NCI-H748 treated with DMSO at 0.1 percent for 48 hours (cell line): ENCODE results near the gene USP17L15.
"Not testable (repeated sequence)": the region's sequence is repeated elsewhere in the genome, so short reads cannot be mapped to it uniquely, and the experiment has no call there.

Experiments
- DNase-seq: peaks from one replicate; lab custom pipeline; 2025; lab: John Stamatoyannopoulos, UW

Gene USP17L15

DNA sequence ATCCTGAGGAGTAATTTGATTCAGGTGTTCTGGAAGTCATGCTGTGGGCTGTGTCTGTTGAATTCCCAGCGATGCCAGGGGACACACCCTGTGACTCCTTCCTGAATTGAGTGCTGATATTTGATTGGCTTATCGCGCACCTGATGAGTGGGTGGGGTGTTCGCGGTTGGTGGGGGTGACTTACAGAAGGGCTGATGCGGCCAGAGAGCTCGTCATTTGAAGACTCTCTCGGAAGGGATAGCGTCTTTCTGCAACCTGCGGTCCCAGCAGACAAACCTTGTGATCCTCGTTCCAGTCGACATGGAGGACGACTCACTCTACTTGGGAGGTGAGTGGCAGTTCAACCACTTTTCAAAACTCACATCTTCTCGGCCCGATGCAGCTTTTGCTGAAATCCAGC is at the start of gene USP17L15:
Gene USP17L15 (plus strand): TSS at position 301 of the 400 bp plus-strand sequence. CDS start 0 bp downstream, at position 301.
- not testable (repeated sequence) for DNase-seq

DNA sequence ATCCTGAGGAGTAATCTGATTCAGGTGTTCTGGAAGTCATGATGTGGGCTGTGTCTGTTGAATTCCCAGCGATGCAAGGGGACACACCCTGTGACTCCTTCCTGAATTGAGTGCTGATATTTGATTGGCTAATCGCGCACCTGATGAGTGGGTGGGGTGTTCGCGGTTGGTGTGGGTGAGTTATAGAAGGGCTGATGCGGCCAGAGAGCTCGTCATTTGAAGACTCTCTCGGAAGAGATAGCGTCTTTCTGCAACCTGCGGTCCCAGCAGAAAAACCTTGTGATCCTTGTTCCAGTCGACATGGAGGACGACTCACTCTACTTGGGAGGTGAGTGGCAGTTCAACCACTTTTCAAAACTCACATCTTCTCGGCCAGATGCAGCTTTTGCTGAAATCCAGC is 23.8 kb upstream of the USP17L15 start, which contains the start of gene USP17L10:
Gene USP17L10 (plus strand): TSS at position 301 of the 400 bp plus-strand sequence. CDS start 0 bp downstream, at position 301.
- DNase-seq: not testable (repeated sequence)

DNA sequence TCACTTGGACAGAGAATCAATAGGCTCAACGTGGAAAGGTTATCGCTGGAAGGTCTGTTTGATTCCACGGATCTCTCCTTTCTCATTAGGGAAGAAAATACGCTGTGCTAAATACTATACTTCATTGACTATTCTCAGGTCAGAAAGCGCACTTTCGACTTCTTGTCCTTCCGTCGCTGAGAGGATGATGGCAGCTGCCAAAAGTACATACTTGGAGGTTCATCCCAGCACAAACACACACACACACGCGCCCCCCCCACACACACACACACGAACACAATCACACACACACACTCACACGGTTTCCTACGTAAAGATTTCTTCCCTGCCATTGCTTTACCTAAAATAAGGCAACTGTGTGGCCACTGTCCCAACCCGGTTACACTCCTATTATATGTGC is 19.5 kb upstream of the USP17L15 start:
- not testable (repeated sequence) for DNase-seq

DNA sequence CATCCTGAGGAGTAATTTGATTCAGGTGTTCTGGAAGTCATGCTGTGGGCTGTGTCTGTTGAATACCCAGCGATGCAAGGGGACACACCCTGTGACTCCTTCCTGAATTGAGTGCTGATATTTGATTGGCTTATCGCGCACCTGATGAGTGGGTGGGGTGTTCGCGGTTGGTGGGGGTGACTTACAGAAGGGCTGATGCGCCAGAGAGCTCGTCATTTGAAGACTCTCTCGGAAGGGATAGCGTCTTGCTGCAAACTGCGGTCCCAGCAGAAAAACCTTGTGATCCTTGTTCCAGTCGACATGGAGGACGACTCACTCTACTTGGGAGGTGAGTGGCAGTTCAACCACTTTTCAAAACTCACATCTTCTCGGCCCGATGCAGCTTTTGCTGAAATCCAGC is 19.1 kb upstream of the USP17L15 start, which contains the start of gene USP17L11:
Gene USP17L11 (plus strand): TSS at position 301 of the 400 bp plus-strand sequence. CDS start 0 bp downstream, at position 301.
- DNase-seq: not testable (repeated sequence)

DNA sequence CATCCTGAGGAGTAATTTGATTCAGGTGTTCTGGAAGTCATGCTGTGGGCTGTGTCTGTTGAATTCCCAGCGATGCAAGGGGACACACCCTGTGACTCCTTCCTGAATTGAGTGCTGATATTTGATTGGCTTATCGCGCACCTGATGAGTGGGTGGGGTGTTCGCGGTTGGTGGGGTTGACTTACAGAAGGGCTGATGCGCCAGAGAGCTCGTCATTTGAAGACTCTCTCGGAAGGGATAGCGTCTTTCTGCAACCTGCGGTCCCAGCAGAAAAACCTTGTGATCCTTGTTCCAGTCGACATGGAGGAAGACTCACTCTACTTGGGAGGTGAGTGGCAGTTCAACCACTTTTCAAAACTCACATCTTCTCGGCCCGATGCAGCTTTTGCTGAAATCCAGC is 14.3 kb upstream of the USP17L15 start, which contains the start of gene USP17L12:
Gene USP17L12 (plus strand): TSS at position 301 of the 400 bp plus-strand sequence. CDS start 0 bp downstream, at position 301.
- DNase-seq: not testable (repeated sequence)

- DNase-seq: not testable (repeated sequence)
Measured at GRCh38 chr4:9224596-9224995, 9.6 kb upstream of the USP17L15 start, which contains the start of gene USP17L13. Gene USP17L13, plus strand, starts transcription at chr4:9224896. Its CDS starts 0 bp downstream, at chr4:9224896.

DNA sequence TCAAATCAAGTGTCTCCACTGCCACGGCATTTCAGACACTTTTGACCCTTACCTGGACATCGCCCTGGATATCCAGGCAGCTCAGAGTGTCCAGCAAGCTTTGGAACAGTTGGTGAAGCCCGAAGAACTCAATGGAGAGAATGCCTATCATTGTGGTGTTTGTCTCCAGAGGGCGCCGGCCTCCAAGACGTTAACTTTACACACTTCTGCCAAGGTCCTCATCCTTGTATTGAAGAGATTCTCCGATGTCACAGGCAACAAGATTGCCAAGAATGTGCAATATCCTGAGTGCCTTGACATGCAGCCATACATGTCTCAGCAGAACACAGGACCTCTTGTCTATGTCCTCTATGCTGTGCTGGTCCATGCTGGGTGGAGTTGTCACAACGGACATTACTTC is 3.9 kb upstream of the USP17L15 start:
- DNase-seq: not testable (repeated sequence)

- not testable (repeated sequence) for DNase-seq
Measured at GRCh38 chr4:9238461-9238860, 4.3 kb downstream of the USP17L15 start.

DNA sequence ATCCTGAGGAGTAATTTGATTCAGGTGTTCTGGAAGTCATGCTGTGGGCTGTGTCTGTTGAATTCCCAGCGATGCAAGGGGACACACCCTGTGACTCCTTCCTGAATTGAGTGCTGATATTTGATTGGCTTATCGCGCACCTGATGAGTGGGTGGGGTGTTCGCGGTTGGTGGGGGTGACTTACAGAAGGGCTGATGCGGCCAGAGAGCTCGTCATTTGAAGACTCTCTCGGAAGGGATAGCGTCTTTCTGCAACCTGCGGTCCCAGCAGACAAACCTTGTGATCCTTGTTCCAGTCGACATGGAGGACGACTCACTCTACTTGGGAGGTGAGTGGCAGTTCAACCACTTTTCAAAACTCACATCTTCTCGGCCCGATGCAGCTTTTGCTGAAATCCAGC is 9.4 kb downstream of the USP17L15 start, which contains the start of gene USP17L17:
Gene USP17L17 (plus strand): TSS at position 301 of the 400 bp plus-strand sequence. CDS start 0 bp downstream, at position 301.
- DNase-seq: not testable (repeated sequence)

DNA sequence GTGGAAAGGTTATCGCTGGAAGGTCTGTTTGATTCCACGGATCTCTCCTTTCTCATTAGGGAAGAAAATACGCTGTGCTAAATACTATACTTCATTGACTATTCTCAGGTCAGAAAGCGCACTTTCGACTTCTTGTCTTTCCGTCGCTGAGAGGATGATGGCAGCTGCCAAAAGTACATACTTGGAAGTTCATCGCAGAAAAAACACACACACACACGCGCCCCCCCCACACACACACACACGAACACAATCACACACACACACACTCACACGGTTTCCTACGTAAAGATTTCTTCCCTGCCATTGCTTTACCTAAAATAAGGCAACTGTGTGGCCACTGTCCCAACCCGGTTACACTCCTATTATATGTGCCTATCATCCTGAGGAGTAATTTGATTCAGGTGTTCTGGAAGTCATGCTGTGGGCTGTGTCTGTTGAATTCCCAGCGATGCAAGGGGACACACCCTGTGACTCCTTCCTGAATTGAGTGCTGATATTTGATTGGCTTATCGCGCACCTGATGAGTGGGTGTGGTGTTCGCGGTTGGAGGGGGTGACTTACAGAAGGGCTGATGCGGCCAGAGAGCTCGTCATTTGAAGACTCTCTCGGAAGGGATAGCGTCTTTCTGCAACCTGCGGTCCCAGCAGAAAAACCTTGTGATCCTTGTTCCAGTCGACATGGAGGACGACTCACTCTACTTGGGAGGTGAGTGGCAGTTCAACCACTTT is 13.9 kb downstream of the USP17L15 start, which contains the start of gene USP17L18:
Gene USP17L18 (plus strand): TSS at position 678 of the 728 bp plus-strand sequence. CDS start 0 bp downstream, at position 678.
- DNase-seq: not testable (repeated sequence)

GRCh38 chr4:9253078-9253477 is 18.9 kb downstream of the USP17L15 start, which contains the start of gene USP17L19:
Gene USP17L19, plus strand, starts transcription at chr4:9253378. Its CDS starts 0 bp downstream, at chr4:9253378.
- DNase-seq: not testable (repeated sequence)

DNA sequence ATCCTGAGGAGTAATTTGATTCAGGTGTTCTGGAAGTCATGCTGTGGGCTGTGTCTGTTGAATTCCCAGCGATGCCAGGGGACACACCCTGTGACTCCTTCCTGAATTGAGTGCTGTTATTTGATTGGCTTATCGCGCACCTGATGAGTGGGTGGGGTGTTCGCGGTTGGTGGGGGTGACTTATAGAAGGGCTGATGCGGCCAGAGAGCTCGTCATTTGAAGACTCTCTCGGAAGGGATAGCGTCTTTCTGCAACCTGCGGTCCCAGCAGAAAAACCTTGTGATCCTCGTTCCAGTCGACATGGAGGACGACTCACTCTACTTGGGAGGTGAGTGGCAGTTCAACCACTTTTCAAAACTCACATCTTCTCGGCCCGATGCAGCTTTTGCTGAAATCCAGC is 23.6 kb downstream of the USP17L15 start, which contains the start of gene USP17L20:
Gene USP17L20 (plus strand): TSS at position 301 of the 400 bp plus-strand sequence. CDS start 0 bp downstream, at position 301.
- DNase-seq: not testable (repeated sequence)

- not testable (repeated sequence) for DNase-seq
Measured at GRCh38 chr4:9262572-9262971, 28.4 kb downstream of the USP17L15 start, which contains the start of gene USP17L21. Gene USP17L21, plus strand, starts transcription at chr4:9262872. Its CDS starts 0 bp downstream, at chr4:9262872.

DNA sequence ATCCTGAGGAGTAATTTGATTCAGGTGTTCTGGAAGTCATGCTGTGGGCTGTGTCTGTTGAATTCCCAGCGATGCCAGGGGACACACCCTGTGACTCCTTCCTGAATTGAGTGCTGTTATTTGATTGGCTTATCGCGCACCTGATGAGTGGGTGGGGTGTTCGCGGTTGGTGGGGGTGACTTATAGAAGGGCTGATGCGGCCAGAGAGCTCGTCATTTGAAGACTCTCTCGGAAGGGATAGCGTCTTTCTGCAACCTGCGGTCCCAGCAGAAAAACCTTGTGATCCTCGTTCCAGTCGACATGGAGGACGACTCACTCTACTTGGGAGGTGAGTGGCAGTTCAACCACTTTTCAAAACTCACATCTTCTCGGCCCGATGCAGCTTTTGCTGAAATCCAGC is 33.1 kb downstream of the USP17L15 start, which contains the start of gene USP17L22:
Gene USP17L22 (plus strand): TSS at position 301 of the 400 bp plus-strand sequence. CDS start 0 bp downstream, at position 301.
- not testable (repeated sequence) for DNase-seq

- DNase-seq: not testable (repeated sequence)
Measured at GRCh38 chr4:9271719-9272118, 37.5 kb downstream of the USP17L15 start.
